ENCODE results near the gene APBA3.
A peak's percentile ranks its signal among the peaks of the same experiment; 100 is the strongest.
"Not testable (repeated sequence)": the region's sequence is repeated elsewhere in the genome, so short reads cannot be mapped to it uniquely, and the experiment has no call there.

APBA3 gene

DNA sequence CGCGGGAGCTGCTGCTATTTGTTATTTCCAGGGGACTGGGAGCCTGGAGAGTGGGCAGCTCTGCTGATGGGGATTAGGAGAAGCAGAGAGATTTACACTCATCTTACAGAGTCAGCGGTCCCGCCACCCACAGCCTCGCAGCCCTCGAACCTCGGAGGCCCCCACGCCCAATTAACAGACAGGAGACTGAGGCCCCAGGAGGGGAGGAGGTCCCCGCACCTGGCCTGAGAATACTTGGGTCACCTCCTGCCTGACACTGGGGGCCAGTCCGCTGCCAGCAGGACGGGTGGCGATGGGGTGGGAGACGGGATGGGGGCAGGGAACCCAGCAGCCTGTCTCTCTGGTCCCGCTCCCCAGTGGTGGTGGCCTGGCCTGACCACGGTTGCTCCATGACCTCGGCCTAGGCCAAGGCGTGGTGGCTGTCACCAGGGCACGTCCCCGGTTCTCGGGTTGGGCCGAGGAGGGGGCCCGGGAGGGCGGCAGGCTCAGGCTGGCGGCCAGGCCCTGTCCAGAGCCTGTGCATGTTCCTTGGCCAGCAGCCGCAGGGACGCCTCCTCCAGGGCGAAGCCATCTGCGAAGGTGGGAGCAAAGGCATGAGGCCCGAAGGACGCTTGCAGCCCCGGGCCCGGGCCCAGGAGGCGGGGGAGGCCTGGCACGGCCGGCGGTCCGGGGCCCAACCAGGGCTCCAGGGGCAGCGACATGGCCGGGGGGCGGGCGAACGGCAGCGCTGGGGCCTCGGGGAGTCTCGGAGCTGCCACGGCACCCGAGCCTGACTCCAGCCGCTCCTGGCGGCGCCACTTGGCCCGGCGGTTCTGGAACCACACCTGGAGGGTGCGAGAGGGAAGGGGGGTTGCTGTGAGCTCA lies 8.9 kb upstream of the APBA3 start:
- DNase-seq, result no peak

DNA sequence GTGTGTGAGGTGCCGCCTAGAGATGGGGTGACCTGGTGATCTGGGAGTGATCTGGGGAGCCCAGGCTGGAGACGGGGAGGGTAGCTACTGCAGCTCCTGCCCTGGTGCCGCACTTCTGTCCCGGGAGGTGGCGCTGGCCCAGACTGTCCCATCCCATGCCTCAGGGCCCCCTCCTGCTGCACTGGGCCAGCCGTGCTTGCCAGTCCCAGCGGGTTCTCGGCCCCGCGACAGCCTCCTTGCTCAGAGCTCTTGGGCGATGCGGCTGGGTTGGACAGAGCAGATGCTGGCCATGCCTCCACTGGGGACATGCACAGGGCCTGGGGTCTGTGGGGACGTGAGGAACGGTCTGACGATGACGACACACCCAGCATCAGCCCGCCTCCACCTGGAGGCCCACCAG lies 8.0 kb upstream of the APBA3 start:
- no peak for DNase-seq

GRCh38 chr19:3768748-3769099 lies 7.2 kb upstream of the APBA3 start:
- DNase-seq, result no peak

DNA sequence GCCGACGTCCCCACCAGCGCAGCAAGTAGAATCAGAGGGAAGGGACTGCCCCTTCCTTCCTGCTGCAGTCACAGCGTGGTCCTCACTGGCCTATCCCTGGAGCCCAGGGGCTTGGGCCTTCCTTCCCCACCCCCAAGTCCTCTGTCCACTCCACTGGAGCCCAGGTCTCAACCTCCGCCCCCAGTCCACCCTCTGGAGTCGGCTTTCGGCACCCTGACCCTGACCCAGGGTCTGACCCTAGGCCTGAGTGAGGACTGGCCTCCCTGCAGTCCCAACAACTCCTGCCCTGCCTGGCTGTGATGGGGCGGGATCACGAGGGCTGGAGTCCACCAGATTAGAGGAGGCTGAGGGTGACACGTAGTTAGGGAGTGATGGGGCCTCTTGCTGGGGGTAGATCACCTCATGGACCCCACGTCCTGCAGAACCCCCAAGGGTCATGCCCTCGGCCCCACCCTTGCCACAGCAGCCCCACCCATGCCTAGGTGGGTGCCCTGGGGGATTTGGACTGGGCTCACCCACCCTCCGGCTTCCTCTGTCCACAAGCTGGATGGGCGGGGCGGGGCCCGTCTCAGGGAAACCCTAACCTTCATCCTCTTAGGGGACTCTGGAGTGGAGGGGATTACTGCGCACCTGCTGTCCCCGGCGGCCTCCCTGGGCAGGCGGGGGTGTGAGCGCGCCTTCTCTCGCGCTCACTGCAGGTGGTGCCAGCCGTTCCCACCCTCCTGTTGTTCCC lies 6.7 kb upstream of the APBA3 start:
- DNase-seq, result no peak

DNA sequence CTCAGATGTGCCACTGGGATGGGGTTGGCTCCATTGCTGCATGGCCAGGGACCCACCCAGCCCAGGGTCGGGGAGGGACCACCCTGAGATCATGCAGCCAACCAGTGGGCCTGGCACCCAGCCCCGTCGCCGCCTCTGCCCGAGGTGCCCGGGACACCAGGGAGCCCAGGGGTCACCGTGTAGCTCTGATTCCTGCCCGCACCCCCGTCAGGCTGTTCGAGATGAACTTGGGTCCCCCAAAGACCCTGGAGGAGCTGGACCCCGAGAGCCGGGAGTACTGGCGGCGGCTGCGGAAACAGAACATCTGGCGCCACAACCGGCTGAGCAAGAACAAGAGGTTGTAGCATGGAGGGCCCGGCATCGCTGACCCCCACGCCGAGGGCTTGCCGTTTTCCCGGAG lies 5.6 kb upstream of the APBA3 start:
- DNase-seq, result no peak

- DNase-seq, result no peak
Measured at GRCh38 chr19:3766520-3766919, 5.0 kb upstream of the APBA3 start.

GRCh38 chr19:3765757-3766156 lies 4.3 kb upstream of the APBA3 start:
- DNase-seq, result not testable (repeated sequence)

DNA sequence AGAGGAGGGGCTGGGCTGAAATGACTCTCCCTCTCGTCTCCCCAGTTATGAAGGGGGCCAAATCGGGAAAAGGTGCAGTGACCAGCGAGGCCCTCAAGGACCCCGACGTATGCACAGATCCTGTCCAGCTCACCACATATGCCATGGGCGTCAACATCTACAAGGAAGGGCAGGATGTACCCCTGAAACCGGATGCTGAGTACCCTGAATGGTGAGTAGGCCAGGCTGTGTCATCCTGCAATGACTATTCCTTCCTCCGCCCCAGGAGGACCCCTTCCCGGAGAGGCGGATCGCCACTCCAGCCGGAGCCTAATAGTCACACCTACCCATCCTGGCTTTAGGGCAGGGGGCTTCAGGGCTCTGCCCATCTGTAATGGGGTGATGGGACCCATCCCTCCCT lies 3.6 kb upstream of the APBA3 start:
- DNase-seq, result no peak

- DNase-seq, result peak; percentile 90
Measured at GRCh38 chr19:3762501-3763459, 1.3 kb upstream of the APBA3 start, which contains the start of gene MRPL54. TSS of gene MRPL54 (plus strand) at chr19:3762682. CDS start at chr19:3762701, 19 bp downstream.

- DNase-seq, result no peak
Measured at GRCh38 chr19:3762130-3762473, 610 bp upstream of the APBA3 start.

DNA sequence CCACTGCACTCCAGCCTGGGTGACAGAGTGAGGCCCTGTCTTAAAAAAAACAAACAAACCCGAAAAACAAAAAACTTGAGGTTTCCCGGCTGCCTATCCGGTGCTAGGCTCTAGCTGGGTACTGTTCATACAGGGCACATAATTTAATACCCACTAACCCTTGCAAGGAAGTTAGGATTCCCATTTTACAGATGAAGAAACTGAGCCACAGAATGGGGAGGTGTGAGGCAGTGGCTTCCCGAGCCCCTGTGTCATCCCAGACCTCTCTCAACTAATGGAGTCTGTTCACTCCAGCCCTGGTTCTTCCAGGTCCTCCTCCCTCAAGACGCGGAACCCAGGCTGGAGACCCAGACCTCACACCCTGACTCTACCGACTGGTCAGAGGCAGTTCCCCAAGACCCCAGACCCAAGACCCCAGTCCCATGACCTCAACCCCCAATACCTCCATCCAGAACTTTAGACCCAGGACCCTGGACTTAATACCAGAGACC lies 576 bp downstream of the APBA3 start:
- no peak for DNase-seq

- DNase-seq, result no peak
Measured at GRCh38 chr19:3759482-3760254, 1.8 kb downstream of the APBA3 start.

DNA sequence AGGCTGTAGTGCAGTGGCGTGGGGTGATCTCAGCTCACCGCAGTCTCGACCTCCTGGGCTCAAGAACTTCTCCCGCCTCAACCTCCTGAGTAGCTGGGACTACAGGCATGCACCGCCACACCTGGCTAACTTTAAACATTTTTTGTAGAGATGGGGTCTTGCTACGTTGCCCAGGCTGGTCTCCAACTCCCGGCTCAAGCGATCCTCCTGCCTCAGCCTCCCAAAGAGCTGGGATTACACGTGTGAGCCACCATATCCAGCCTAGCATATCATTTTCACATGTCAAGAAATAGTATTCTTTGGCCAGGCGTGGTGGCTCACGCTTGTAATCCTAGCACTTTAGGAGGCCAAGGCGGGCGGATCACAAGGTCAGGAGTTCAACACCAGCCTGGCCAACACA lies 3.2 kb downstream of the APBA3 start:
- DNase-seq, result not testable (repeated sequence)

DNA sequence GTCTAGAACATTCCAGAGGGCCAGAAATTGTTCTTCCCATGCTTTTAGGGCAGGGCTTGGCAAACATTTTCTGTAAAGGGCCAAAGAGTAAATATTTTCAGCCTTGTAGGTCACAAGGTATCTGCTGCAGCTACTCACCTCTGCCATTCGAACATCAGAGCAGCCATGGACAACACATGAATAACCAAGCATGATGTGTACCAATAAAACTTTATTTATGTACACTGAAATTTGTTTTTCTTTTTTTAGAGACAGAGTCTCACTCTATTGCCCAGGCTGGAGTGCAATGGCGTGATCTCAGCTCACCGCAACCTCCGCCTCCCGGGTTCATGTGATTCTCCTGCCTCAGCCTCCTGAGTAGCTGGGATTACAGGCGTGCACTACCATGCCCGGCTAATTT lies 3.8 kb downstream of the APBA3 start:
- DNase-seq, result not testable (repeated sequence)

DNA sequence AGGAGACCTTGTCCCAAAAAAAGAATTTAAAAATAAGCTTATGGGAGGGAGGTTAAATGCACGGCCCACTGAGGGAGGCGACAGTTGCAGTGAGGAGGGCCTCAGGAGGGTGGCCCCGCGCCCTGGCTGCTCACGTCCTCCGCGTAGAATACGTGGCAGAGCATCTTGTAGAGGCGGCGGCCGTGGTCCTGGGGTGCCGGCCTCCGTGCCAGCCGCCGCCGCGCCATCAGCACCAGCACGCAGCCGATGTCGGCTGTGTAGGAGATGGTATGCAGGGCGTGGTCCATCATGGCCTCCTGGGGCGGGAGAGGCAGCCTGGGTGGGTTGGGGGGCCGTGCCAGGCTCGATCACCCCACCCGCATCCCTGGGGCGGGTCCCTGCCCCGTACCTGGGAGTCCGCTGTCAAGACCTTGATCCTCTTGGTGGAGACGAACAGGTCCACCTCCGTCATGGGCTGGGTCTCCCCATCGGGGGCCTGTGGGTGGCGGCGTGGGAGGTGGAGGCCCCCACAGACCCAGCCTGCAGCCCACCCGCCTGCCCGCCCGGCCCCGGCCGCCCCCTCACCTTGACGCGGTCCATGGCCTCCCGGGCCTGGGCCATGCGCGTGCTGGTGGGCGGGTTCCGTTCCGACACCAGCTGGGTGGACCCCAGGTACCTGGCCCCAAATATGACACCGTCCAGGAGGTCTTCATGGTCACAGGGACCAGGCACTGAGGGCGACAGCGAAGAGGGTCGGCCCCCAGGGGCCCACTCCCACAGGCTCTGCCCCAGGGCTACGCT lies 7.7 kb downstream of the APBA3 start:
- DNase-seq, result no peak

DNA sequence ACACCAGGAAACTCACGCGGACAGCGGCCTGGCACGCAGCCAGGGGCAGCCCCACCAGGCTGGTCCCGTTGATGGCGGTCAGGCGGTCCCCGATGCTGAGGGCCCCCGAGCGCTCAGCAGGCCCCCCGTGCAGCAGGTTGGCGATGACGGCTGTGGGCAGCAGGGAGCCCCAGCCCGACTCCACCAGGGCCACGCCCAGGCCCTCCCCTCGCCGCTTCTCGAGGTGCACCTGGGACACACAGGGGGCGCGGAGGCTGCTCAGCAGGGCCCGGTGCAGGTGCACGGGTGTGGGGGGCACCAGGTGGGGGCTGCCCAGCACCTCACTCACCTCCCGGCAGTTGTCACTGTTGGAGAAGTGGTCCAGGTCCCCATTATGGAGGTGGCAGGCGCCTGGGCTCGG lies 9.0 kb downstream of the APBA3 start:
- no peak for DNase-seq

DNA sequence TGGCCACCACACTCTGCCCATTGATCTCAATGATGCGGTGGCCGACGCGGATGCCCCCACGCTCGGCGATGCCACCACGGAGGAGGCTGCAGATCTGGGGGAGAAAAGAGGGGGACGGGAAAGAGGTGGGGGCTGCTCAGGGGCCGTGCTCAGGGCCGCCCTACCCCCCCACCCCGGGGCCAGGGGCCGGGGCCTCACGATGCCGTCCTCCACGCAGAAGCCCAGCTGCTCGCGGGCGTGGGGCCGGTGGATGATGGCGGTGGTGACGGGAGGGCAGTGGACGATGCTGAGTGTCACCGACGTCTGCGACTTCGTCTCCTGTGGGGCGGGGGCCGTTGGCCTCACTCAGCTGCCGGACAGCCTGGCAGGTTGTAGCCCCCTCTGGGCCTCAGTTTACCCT lies 10.3 kb downstream of the APBA3 start:
- DNase-seq, result no peak

GRCh38 chr19:3750211-3750610 lies 11.3 kb downstream of the APBA3 start:
- DNase-seq, result no peak

DNA sequence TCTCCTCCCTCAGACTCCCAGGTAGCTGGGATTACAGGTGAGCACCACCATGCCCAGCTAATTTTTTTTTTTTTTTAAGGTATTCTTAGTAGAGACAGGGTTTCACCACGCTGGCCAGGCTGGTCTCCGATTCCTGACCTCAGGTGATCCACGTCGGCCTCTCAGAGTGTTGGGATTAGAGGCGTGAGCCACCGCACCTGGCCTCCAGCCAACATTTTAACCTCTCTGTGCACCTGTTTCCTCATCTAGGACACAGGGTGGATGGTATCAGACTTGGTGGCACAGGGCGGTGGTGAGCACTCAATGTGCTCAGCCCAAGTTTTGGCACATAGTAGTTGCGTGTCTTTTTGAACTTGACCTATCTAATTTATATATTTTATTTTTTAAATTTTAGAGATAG lies 12.5 kb downstream of the APBA3 start:
- DNase-seq, result no peak

- no peak for DNase-seq
Measured at GRCh38 chr19:3746371-3747056, 15.0 kb downstream of the APBA3 start.
